Heart left ventricle (tissue), 13 donors: Measurements from ENCODE around the gene SLC25A22.

Source experiments
- CTCF ChIP-seq, 12 donors: fragments of 200-600 bp; sonication (generic) in 4 of 12; IDR thresholded peaks; one replicate each; pipeline versions ENCODE4 v1.5.0 to v1.8.0; 2018 to 2022; ENCODE audit warnings: antibody characterized with exemption in 12 of 12, mild to moderate bottlenecking in 5 of 12
- POLR2A ChIP-seq, 2 donors: fragments of 450-650 bp; IDR thresholded peaks; one replicate each; pipeline ENCODE4 v1.6.1; 2017; ENCODE audit warnings: antibody characterized with exemption in 2 of 2, mild to moderate bottlenecking in 2 of 2, moderate library complexity in 2 of 2
- donor health status: ischemic (EF 13 %, LVEDD 7.1; RV severe dilation, severe dysfunction).
- donor health status: DM: no; HTN: yes; CAD: no.
- donor health status: DM: no; HTN: no; CAD: no.
- donor health status: ischemic (EF 25% LVEDD 6.9; RV normal size, moderate dysfunction).
- donor health status: ischemic (EF 25% LVEDD 5.7; RV mildly dilated, moderate dysfunction).
- donor health status: ischemic (EF 35%, LVEDD 5.7; RV mildly dilated, moderate dysfunction).
- donor health status: nonischemic (EF 11% LVEDD 7.7; RV severe dilation, severe dysfunction).
- donor health status: DM: yes; HTN: yes; CAD: no.
- donor health status: PGD.
- donor health status: ischemic (EF 29% LVEDD 5.4; RV normal size, mild dysfunction).
- donor health status: nonischemic (EF 23%, LVEDD 6.1; RV moderate dilation, normal function).

- TF ChIP-seq CTCF (IDR thresholded peaks at IDR 0.05) (no peak), POLR2A (IDR thresholded peaks at IDR 0.05) (no peak)
These were observed 47.9 kb upstream of the SLC25A22 start for GRCh38 chr11:845872-846495.
